Breast epithelium (tissue), 3 donors: ENCODE measurements around the gene SLC6A8.
A peak's percentile ranks its signal among the peaks of the same experiment; 100 is the strongest.

Experiments used
- CTCF ChIP-seq, 3 donors: fragments of 450-650 bp; IDR thresholded peaks; one replicate each; pipeline ENCODE4 v1.5.1; 2016 to 2017; ENCODE audit warnings: antibody characterized with exemption in 3 of 3, mild to moderate bottlenecking in 3 of 3, moderate library complexity in 3 of 3
- POLR2A ChIP-seq: fragments of 450-650 bp; IDR thresholded peaks from one replicate; pipeline ENCODE4 v1.6.1; 2016; ENCODE audit warnings: antibody characterized with exemption, mild to moderate bottlenecking, moderate library complexity
- POLR2AphosphoS5 ChIP-seq, 3 donors: sonication (generic); formaldehyde crosslinking; IDR thresholded peaks; one replicate each; pipeline ENCODE4 v1.6.1; 2017; ENCODE audit warnings: antibody characterized with exemption in 3 of 3

GRCh38 chrX:153667956-153668396 is 19.8 kb upstream of the SLC6A8 start:
- peak; percentile 60 to 63 (median 62) for TF ChIP-seq CTCF (IDR thresholded peaks at IDR 0.05)
- no peak for TF ChIP-seq POLR2A
- TF ChIP-seq POLR2AphosphoS5 (IDR thresholded peaks at IDR 0.05) = no peak
